Activated CD8-positive, alpha-beta memory T cell treated with anti-CD3 and anti-CD28 coated beads, Interleukin-2, amount 50 U/mL, for 24 hours (primary cell): Measurements from ENCODE around the gene XRN2.
"Not testable (repeated sequence)": the region's sequence is repeated elsewhere in the genome, so short reads cannot be mapped to it uniquely, and the experiment has no call there.

ENCODE experiments used
- DNase-seq: peaks from one replicate; pipeline ENCODE4 v3.0.0-alpha.2; 2020; ENCODE audit errors: extremely low read depth

Gene XRN2

DNA sequence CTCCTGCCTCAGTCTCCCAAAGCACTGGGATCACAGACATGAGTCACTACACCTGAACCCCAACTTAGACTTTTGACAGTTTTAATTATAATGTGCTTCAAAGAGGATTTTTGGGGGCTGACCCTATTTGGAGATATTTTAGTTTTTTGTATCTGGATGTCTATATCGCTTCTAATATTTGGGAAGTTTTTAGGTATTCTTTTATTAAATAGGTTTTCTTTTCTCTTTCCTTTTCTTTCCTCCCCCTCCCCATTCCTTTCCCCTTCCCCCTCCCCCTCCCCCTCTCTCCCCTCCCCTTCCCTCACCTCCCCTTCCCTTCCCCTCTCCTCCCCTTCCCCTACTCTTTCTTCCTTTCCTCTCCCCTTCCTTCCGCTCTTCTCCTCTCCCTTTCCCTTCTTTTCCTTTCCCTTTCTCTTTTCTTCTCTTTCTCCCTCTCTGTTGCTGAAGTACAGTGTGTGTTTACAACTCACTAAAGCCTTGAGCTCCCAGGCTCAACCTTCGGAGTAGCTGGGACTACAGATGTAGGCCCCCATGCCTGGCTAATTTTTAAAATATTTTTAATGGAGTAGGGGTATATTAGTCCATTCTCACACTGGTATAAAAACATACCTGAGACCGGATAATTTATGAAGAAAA is 118.6 kb downstream of the XRN2 start:
- no peak for DNase-seq

DNA sequence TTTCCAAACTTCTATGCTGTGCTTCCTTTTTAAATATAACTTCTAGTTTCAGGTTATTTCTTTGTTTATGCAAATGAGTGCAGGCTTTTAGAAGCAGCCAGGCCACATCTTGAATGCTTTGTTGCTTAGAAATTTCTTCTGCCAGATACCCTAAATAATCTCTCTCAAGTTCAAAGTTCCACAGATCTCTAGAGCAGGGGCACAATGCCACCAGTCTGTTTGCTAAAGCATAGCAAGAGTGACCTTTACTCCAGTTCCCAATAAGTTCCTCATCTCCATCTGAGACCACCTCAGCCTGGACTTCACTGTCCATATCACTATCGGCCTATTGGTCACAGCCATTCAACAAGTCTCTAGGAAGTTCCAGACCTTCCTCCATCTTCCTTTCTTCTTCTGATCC is 120.6 kb downstream of the XRN2 start:
- not testable (repeated sequence) for DNase-seq

DNA sequence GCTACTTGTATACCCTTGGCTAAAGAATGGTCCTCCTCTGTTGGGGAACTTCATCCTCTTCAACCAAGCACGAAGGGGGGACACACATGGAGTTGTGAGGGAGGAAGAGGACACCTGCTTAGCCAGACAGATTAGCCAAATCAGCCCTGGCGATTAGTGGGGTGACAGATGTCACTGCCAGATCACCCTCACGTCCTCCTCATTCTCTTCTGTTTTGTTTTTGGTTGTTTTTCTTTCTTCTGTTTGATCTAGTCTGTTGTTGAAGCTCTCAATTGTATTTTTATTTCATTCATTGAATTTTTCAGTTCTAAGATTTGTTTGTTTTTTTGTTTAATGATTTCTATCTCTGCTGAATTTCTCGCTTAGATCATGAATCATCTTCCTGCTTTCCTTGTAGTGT is 121.7 kb downstream of the XRN2 start:
- DNase-seq, result no peak

DNA sequence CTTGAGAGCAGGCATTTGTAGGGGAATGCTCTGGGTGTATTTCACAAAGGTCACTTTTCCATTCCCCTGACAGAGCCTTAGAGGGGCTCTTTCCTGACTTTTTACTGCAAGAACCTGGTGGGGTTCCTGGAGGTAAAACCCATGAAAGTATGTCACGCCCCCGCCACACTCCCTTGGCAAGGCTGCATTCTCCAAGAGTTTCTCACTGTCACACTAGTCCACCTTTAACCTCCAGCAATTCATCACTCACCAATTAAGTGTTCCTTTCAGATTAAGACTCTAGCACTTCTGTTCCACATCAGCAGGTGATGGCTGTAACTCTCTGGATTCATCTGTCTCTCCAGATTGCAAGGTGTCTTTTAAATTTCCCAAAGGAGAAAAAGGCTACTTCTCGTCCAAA is 126.9 kb downstream of the XRN2 start:
- no peak for DNase-seq

DNA sequence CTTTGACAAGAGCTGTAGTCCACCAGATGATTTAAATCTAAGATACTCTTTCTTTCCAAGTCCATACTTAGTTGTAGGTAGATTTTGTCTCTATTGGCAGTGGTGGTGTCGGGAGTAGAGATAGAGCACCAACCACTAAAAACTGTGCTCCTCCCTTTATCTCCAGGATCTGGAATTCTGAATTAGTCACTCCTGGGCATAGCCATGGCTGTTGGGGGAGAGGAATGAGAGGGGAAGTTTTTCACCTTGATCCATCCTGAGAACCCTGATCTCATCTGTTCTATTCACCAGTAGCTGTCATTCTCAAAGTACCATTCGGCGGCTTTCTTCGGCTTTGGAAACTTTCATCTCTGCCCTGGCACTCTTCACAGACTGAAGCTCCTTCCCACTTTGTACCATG is 129.8 kb downstream of the XRN2 start:
- DNase-seq, result no peak

GRCh38 chr20:21433329-21433890 is 130.3 kb downstream of the XRN2 start:
- DNase-seq, result no peak

DNA sequence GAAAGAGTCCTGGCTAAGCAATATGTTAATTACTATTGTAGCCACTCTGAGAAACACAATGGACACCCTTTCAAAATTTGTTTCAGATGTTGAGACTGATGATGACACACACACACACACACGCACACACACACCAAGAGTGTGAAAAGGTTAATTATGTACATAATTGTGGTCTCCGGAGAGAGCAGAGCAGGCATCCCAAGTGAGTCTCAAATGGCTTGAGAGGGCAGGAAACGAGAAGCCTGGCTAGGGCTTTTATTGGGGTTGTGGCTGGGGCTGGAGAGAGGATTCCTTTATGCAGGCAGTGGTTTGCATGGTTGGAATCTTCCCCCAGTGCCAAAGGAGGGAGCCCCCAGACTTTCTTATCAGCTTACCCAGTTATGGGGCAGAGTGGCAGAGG is 132.4 kb downstream of the XRN2 start:
- DNase-seq, result no peak

GRCh38 chr20:21436205-21436604 is 133.1 kb downstream of the XRN2 start:
- DNase-seq, result no peak

GRCh38 chr20:21437248-21437647 is 134.1 kb downstream of the XRN2 start:
- no peak for DNase-seq

- no peak for DNase-seq
Measured at GRCh38 chr20:21437816-21438215, 134.7 kb downstream of the XRN2 start.
